Cardiac muscle cell (in vitro differentiated cells and primary cell): ENCODE results near the gene CCDC12. TPM values are rescaled to one million over a fixed set of nuclear protein-coding genes. Genes with fewer than 3 reads are reported as not detected.

ENCODE experiments used
- DNase-seq, 2 donors: peaks; one replicate each; pipeline versions ENCODE4 v3.0.0 to v3.0.0-alpha.2; 2010 to 2017; ENCODE audit warnings: low read depth in 1 of 2, low spot score in 1 of 2
- H3K27ac ChIP-seq: fragments of 200-600 bp; sonication (generic); 2 replicates; pipeline ENCODE4 v1.5.1; 2016
- H3K27me3 ChIP-seq: fragments of 200-600 bp; sonication (generic); 2 replicates; pipeline ENCODE4 v1.6.0; 2016; ENCODE audit warnings: control low read depth
- H3K36me3 ChIP-seq: fragments of 200-600 bp; sonication (generic); 2 replicates; pipeline ENCODE4 v1.5.1; 2016; ENCODE audit warnings: control low read depth
- H3K4me1 ChIP-seq: fragments of 200-600 bp; sonication (generic); 2 replicates; pipeline ENCODE4 v1.8.1; 2017; ENCODE audit warnings: low read depth, mild to moderate bottlenecking, mixed run types
- H3K4me3 ChIP-seq: fragments of 200-600 bp; sonication (generic); 2 replicates; pipeline ENCODE4 v1.5.1; 2016; ENCODE audit warnings: mild to moderate bottlenecking
- H3K9me3 ChIP-seq: fragments of 200-600 bp; sonication (generic); 2 replicates; pipeline ENCODE4 v1.5.1; 2017; ENCODE audit warnings: low read depth, mild to moderate bottlenecking, control low read depth
- polyA plus RNA-seq: library from polyadenylated mRNA; unstranded; fragments of >200 nt; fragmentation: Nextera tagmentation; extraction: Ambion mirVana; gene quantifications from 2 replicates; pipeline ENCODE4 v1.2.1, GENCODE V29; 2016
- total RNA-seq: library from RNA; depleted of rRNA; stranded (reverse); fragments of >200 nt; gene quantifications from 2 replicates; pipeline ENCODE4 v1.2.3, GENCODE V29; 2016
- TF ChIP-seq, protein P1 (sequence below): IDR thresholded peaks from 2 replicates; pipeline ENCODE4 v1.5.1; 2012; ENCODE audit warnings: low read depth, mild to moderate bottlenecking, low read length

CCDC12 gene
- total and polyA plus RNA-seq, 2 experiments from 2014 or later, result 53.8 to 73.1 TPM

DNA sequence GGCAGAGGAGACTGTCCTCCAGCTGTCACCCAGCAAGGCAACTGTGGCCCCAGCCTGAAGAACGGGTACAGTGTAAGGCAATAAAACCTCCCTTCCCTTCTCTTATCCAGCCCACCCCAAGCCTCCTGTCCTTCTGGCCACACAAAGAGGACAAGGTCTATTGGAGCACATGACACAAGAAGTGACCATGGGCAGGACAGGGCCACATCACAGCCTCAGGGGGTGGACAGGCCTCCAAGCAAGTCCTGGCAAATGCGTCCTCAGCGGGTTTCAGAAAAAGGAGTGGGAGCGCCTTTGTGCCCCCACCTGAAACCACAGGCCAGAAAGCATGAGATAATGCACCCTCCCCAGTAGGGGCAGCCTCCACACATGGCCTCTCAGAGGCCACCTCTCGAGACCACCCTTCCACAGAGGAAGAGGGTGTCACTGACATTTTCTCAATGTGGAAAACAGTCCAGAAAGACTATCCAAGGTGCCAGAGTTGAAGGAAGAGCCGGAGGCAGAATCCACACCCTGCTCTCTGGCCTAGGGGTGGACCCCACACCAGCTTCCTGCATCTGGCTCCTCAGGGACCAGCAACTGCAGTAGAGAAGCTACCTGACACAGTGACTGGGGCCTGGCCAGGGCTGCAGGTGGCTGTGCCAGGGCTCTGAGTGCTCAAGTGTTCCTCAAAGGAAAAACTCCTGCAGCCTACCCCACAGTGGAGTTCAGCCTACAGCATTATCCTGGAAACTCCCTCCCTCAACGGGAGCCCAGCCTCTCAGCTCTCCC lies 43.9 kb downstream of the CCDC12 start:
- H3K27ac ChIP-seq, result no peak overlapping the region
- H3K27me3 ChIP-seq, result no peaks in the 10 kb centered on the region
- H3K4me3 ChIP-seq, result no peak overlapping the region
- TF ChIP-seq, protein P1, sequence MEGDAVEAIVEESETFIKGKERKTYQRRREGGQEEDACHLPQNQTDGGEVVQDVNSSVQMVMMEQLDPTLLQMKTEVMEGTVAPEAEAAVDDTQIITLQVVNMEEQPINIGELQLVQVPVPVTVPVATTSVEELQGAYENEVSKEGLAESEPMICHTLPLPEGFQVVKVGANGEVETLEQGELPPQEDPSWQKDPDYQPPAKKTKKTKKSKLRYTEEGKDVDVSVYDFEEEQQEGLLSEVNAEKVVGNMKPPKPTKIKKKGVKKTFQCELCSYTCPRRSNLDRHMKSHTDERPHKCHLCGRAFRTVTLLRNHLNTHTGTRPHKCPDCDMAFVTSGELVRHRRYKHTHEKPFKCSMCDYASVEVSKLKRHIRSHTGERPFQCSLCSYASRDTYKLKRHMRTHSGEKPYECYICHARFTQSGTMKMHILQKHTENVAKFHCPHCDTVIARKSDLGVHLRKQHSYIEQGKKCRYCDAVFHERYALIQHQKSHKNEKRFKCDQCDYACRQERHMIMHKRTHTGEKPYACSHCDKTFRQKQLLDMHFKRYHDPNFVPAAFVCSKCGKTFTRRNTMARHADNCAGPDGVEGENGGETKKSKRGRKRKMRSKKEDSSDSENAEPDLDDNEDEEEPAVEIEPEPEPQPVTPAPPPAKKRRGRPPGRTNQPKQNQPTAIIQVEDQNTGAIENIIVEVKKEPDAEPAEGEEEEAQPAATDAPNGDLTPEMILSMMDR, result no peak
- H3K4me1 ChIP-seq, result peaks cover 60% of the 10 kb centered on the region
- no peaks in the 10 kb centered on the region for H3K9me3 ChIP-seq
- no peak for DNase-seq
- H3K36me3 ChIP-seq, result no peaks in the 10 kb centered on the region

DNA sequence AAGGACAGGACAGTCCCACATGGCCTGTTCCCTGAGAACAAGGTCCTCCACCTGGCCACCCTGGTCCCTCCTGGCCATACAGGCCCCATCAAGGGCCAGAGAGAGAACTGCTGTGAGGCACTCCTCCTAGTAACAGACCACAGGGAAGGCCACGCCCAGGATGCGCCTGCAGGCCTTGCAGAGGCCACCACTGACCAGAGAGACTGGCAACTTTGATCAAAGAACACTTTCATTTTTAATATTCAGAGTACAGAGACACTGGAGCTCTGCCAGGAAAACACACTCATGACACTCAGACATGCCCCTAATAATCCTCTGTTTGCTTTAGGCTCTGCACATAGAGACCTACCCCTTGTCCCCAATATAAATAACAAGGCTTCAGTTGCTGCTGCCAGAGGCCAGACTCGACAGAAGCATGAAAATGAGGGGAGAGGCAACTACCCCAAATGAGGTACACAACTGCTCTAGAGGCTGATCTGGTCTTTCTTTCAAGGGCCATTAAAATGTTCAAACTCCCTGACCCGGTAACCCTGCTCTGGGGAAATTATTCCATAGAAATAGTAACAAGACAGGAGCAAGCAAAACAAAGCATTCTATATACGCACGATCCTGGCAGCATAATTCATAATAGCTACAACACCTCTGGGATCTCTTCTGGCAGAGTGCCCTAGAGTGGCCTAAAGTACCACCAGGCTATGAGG lies 44.8 kb downstream of the CCDC12 start:
- no peaks in the 10 kb centered on the region for H3K27me3 ChIP-seq
- no peak overlapping the region for H3K4me3 ChIP-seq
- peak overlapping the region; percentile 18 for H3K27ac ChIP-seq
- H3K4me1 ChIP-seq, result peaks cover 62% of the 10 kb centered on the region
- H3K36me3 ChIP-seq, result no peaks in the 10 kb centered on the region
- TF ChIP-seq, protein P1, result no peak
- H3K9me3 ChIP-seq, result no peaks in the 10 kb centered on the region
- DNase-seq, result no peak

DNA sequence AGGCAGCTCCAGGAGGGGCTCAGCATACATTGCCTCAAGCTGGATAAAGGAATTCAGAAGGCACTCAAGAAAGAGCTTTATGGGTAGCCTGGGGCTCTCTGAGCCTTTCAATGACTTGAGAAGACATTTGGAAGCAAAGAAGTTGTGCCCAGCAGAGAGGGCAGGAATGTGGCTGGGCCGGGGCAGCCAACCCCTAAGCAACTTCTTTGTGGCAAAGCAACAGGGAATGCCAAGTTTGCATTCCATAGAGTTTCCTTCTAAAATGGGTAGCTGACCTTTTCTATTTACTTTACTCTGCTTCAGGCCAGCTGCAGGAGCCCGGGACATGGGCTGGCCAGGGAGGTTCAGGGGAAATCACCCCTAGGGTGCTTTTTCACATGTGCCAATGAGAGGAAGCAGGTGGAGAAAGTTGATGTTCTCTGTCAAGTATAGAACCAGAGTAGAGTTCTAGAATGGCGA lies 45.6 kb downstream of the CCDC12 start:
- peaks cover 58% of the 10 kb centered on the region for H3K4me1 ChIP-seq
- H3K27ac ChIP-seq, result no peak overlapping the region

DNA sequence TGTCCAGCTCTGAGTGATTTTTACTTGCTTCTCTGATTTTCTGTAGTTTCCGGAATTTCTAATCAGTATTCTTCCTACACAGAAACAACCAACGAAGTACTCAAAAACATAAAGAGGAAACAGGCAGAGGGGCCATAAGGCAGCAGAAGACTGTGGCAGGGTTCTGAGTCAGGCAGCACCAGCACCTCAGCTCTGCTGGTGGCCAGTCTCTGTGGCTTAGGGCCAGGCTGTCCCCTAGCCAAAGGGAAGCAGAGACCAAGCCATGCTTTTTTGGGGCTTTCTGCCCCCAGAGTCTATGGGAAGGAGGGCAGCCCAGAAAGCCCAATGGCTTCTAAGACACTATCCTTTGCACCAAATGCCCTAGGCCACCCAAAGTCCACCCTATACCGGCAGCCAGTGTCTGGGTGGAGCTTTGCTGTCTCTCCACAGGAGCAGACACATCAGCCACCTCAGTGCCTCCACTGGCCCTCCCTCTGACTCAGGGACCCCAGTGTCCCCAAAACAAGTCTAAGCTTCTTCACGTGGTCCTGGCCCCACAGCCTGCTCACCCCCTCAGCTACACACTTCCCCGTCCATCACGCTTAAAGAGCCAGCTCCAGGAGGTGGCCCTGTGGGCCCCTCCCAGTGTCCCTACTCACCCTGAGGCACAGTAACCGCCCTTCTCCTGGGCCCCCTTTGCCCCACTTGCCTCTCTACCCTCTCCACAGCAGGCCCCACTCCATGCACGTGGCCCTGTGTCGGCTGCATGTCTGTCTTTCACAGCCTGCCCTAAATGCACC lies 46.2 kb downstream of the CCDC12 start:
- Histone ChIP-seq H3K27me3 (no peaks in the 10 kb centered on the region), H3K9me3 (no peaks in the 10 kb centered on the region), H3K4me3 (no peak overlapping the region), H3K36me3 (no peaks in the 10 kb centered on the region), H3K4me1 (peaks cover 53% of the 10 kb centered on the region), H3K27ac (no peak overlapping the region)
- DNase-seq, result no peak
- TF ChIP-seq, protein P1, result no peak

More for the DNA sequence above, 45.6 kb downstream of the CCDC12 start:
- Histone ChIP-seq H3K36me3 (no peaks in the 10 kb centered on the region), H3K27me3 (no peaks in the 10 kb centered on the region), H3K4me3 (no peak overlapping the region), H3K9me3 (no peaks in the 10 kb centered on the region)
- DNase-seq, result no peak
- TF ChIP-seq, protein P1, result no peak

DNA sequence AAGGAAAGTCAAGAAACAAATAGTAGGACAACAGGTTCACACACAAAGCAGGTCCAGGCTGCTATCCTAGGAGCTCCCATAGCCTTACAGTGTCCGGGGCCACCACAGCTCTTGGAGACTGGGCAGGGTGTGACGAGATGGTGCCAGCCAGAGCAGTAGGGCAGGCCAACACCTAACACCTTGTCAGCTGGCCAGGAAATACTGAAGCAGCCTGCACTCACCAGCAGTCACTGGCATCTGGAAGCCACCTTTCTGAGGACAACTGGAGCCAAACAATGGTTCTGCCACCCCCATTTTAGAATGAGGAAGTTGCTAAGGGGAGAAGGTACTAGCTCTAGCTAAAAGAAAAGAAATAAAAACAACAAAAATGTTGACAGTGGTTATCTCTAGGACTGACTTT lies 47.2 kb downstream of the CCDC12 start:
- H3K9me3 ChIP-seq, result no peaks in the 10 kb centered on the region
- TF ChIP-seq, protein P1, result no peak
- no peak overlapping the region for H3K27ac ChIP-seq
- no peaks in the 10 kb centered on the region for H3K27me3 ChIP-seq
- peaks cover 43% of the 10 kb centered on the region for H3K4me1 ChIP-seq
- H3K4me3 ChIP-seq, result no peak overlapping the region
- H3K36me3 ChIP-seq, result peaks cover 6% of the 10 kb centered on the region
- no peak for DNase-seq
